Activated T-cell treated with anti-CD3 and anti-CD28 coated beads for 1 hour (primary cell): ENCODE measurements around the gene EPHA6.

ENCODE experiments used
- DNase-seq: peaks from one replicate; pipeline ENCODE4 v3.0.0-alpha.2; 2020; ENCODE audit warnings: low read depth

The EPHA6 gene

GRCh38 chr3:97647441-97647982 is 833.1 kb downstream of the EPHA6 start:
- DNase-seq, result no peak

- DNase-seq, result no peak
These were observed 841.6 kb downstream of the EPHA6 start for GRCh38 chr3:97655971-97656370.

GRCh38 chr3:97656638-97657037 is 842.2 kb downstream of the EPHA6 start:
- no peak for DNase-seq

- DNase-seq, result no peak
These were observed 844.4 kb downstream of the EPHA6 start for GRCh38 chr3:97658668-97659285.

GRCh38 chr3:97662264-97662663 is 847.9 kb downstream of the EPHA6 start:
- no peak for DNase-seq

GRCh38 chr3:97662762-97663161 is 848.4 kb downstream of the EPHA6 start:
- no peak for DNase-seq

GRCh38 chr3:97665896-97666295 is 851.5 kb downstream of the EPHA6 start:
- DNase-seq, result no peak

GRCh38 chr3:97670952-97671351 is 856.6 kb downstream of the EPHA6 start:
- DNase-seq, result no peak

GRCh38 chr3:97673357-97673997 is 859.1 kb downstream of the EPHA6 start:
- no peak for DNase-seq

- no peak for DNase-seq
These were observed 860.1 kb downstream of the EPHA6 start for GRCh38 chr3:97674461-97674860.

- no peak for DNase-seq
These were observed 865.8 kb downstream of the EPHA6 start for GRCh38 chr3:97680210-97680609.

GRCh38 chr3:97680696-97681095 is 866.3 kb downstream of the EPHA6 start:
- no peak for DNase-seq

GRCh38 chr3:97684490-97684889 is 870.1 kb downstream of the EPHA6 start:
- no peak for DNase-seq

- DNase-seq, result no peak
These were observed 871.9 kb downstream of the EPHA6 start for GRCh38 chr3:97686258-97686657.

GRCh38 chr3:97687734-97688133 is 873.3 kb downstream of the EPHA6 start:
- no peak for DNase-seq

GRCh38 chr3:97689111-97689510 is 874.7 kb downstream of the EPHA6 start:
- DNase-seq, result no peak

- DNase-seq, result no peak
These were observed 875.6 kb downstream of the EPHA6 start for GRCh38 chr3:97689962-97690361.

- no peak for DNase-seq
These were observed 877.0 kb downstream of the EPHA6 start for GRCh38 chr3:97691354-97691753.

GRCh38 chr3:97692389-97692788 is 878.0 kb downstream of the EPHA6 start:
- DNase-seq, result no peak

GRCh38 chr3:97692831-97693230 is 878.4 kb downstream of the EPHA6 start:
- DNase-seq, result no peak

GRCh38 chr3:97694876-97695275 is 880.5 kb downstream of the EPHA6 start:
- DNase-seq, result no peak

- no peak for DNase-seq
These were observed 884.3 kb downstream of the EPHA6 start for GRCh38 chr3:97698691-97699090.

GRCh38 chr3:97699889-97700288 is 885.5 kb downstream of the EPHA6 start:
- DNase-seq, result no peak

- no peak for DNase-seq
These were observed 891.4 kb downstream of the EPHA6 start for GRCh38 chr3:97705764-97706163.
